Pancreas (tissue), 10 donors: ENCODE data around the gene NDUFAF7. TPM values are rescaled to one million over a fixed set of nuclear protein-coding genes. Genes with fewer than 3 reads are reported as not detected.
A peak's percentile ranks its signal among the peaks of the same experiment; 100 is the strongest.

Source experiments
- ATAC-seq, 4 donors: fragments of 200-7000 bp; cut with Tn5 transposase; one replicate each; pipeline versions ENCODE4 v1.8.0 to v1.9.1; 2020; ENCODE audit warnings: mild to moderate bottlenecking in 4 of 4, moderate library complexity in 4 of 4
- DNase-seq, 6 donors: peaks; one replicate each; pipeline ENCODE4 v3.0.0-alpha.2; 2020
- FAIRE-seq: peaks from 2 replicates; lab custom pipeline; 2012; peaks lifted over from hg19 to GRCh38; lab: Jason Lieb, UNC
- H3K27ac ChIP-seq, 4 donors: fragments of 200-600 bp; sonication (generic); 1 replicate in 3 of 4; 2 replicates in 1 of 4; pipeline versions ENCODE4 v1.5.0 to v1.8.0; 2020
- H3K27me3 ChIP-seq, 4 donors: fragments of 200-600 bp; one replicate each; pipeline ENCODE4 v1.8.0; 2021
- H3K36me3 ChIP-seq, 3 donors: fragments of 200-600 bp; sonication (generic) in 1 of 3; one replicate each; pipeline versions ENCODE4 v1.5.0 to v1.8.0; 2020 to 2021
- H3K4me1 ChIP-seq, 3 donors: fragments of 200-600 bp; one replicate each; pipeline ENCODE4 v1.8.0; 2021
- H3K4me3 ChIP-seq, 4 donors: fragments of 200-600 bp; sonication (generic) in 2 of 4; one replicate each; pipeline versions ENCODE4 v1.5.0 to v1.8.0; 2020 to 2021
- H3K9me3 ChIP-seq, 4 donors: fragments of 200-600 bp; one replicate each; pipeline ENCODE4 v1.8.0; 2021
- CTCF ChIP-seq, 4 donors: fragments of 200-600 bp; sonication (generic) in 3 of 4; IDR thresholded peaks; one replicate each; pipeline versions ENCODE4 v1.5.0 to v1.8.0; 2021; ENCODE audit warnings: antibody characterized with exemption in 4 of 4
- WGBS, 2 donors: extraction: QIAGEN DNeasy Blood & Tissue Kit; methylation state at CpG; one replicate each; pipeline ENCODE4 v1.1.7; 2013; 5-methylcytosine and 5-hydroxymethylcytosine counted together
- intact Hi-C, 3 donors: fragments of 100-400 bp; cut with DNase I; formaldehyde crosslinking; loops; one replicate each; pipeline versions ENCODE4 v1.11.1 to v1.14.2; 2022
- polyA plus RNA-seq, 2 donors: library from polyadenylated mRNA; stranded (reverse); fragments of 200-250 nt; gene quantifications; one replicate each; pipeline ENCODE4 v1.2.3, GENCODE V29; 2013
- total RNA-seq, 6 donors: library from RNA; stranded (reverse); fragmentation: NEBNext Ultra II Directional in 4 of 6; extraction: Animal tissue kit (Norgen Biotek cat#: 25700) in 4 of 6; gene quantifications; one replicate each; pipeline versions ENCODE4 v1.2.1 to v1.2.4, GENCODE V29; 2021 to 2023
- donor health status: healthy with polysubstance abuse.
- donor health status: DM: no; HTN: no; CAD: no; lungs with moderate emphysema.
- donor health status: DM: no; HTN: no; CAD: no.
- donor health status: control.
- donor health status: control.
- donor health status: Bipolar disorder and iron deficiency.
- donor health status: DM: yes; HTN: yes; CAD: no.
- donor health status: DM: no; HTN: no; CAD: no.
- donor health status: DM: no; HTN: no; CAD: no.
- donor health status: DM: yes; HTN: yes; CAD: no.

Gene NDUFAF7
- total and polyA plus RNA-seq, 8 donors, result 4.7 to 20.0 (median 7.5) TPM

GRCh38 chr2:37226863-37227262, 4.6 kb upstream of the NDUFAF7 start:
- DNase-seq, result no peak
- 98 to 99% methylated on average over 4 of the region's 4 CpGs for WGBS, 2 donors
- peaks cover 8 to 16% (median 13%) of the 10 kb centered on the region in 3 donors for H3K4me1 ChIP-seq
- TF ChIP-seq CTCF (IDR thresholded peaks at IDR 0.05), result no peak
- no peak overlapping the region for H3K4me3 ChIP-seq
- no peaks in the 10 kb centered on the region for H3K27me3 ChIP-seq
- no peak for ATAC-seq
- no peak for FAIRE-seq
- H3K9me3 ChIP-seq, result no peaks in the 10 kb centered on the region
- H3K27ac ChIP-seq, result no peak overlapping the region
- peaks cover 0 to 36% (median 5%) of the 10 kb centered on the region in 3 donors for H3K36me3 ChIP-seq
- intact Hi-C loops, result no loop called here

- intact Hi-C loops, result no loop called here
- FAIRE-seq (no peak), ATAC-seq (no peak), DNase-seq (no peak)
- Histone ChIP-seq H3K27ac (no peak overlapping the region), H3K36me3 (peaks cover 0 to 17% (median 5%) of the 10 kb centered on the region in 3 donors), H3K4me1 (peaks cover 8 to 24% (median 13%) of the 10 kb centered on the region in 3 donors), H3K9me3 (no peaks in the 10 kb centered on the region), H3K27me3 (no peaks in the 10 kb centered on the region), H3K4me3 (no peak overlapping the region)
- no peak for TF ChIP-seq CTCF (IDR thresholded peaks at IDR 0.05)
- 95 to 96% methylated on average over 3 of the region's 3 CpGs for WGBS, 2 donors
Observed at GRCh38 chr2:37228788-37229187, 2.7 kb upstream of the NDUFAF7 start.

GRCh38 chr2:37230581-37230980, 877 bp upstream of the NDUFAF7 start:
- Histone ChIP-seq H3K27ac (peak overlapping the region in 2 of 4 donors; percentile 89 to 92), H3K4me1 (peaks cover 8 to 20% (median 13%) of the 10 kb centered on the region in 3 donors), H3K9me3 (no peaks in the 10 kb centered on the region), H3K27me3 (no peaks in the 10 kb centered on the region), H3K36me3 (peaks cover 0 to 17% (median 5%) of the 10 kb centered on the region in 3 donors), H3K4me3 (peak overlapping the region; percentile 59 to 88 (median 66))
- ATAC-seq (peak in 3 of 4 donors; percentile 2 to 5 (median 2)), FAIRE-seq (no peak), DNase-seq (no peak)
- WGBS, 2 donors, result 1% methylated on average over 8 of the region's 8 CpGs
- intact Hi-C loops, result no loop called here
- TF ChIP-seq CTCF (IDR thresholded peaks at IDR 0.05), result no peak

GRCh38 chr2:37232131-37232933, 874 bp downstream of the NDUFAF7 start:
- intact Hi-C loops, result no loop called here
- no peak for TF ChIP-seq CTCF (IDR thresholded peaks at IDR 0.05)
- Histone ChIP-seq H3K4me1 (peaks cover 8 to 20% (median 13%) of the 10 kb centered on the region in 3 donors), H3K9me3 (no peaks in the 10 kb centered on the region), H3K36me3 (peaks cover 0 to 13% (median 9%) of the 10 kb centered on the region in 3 donors), H3K27ac (peak overlapping the region in 3 of 4 donors; percentile 81 to 92 (median 84)), H3K4me3 (peak overlapping the region; percentile 59 to 88 (median 66)), H3K27me3 (no peaks in the 10 kb centered on the region)
- DNase-seq (peak in 3 of 6 donors; percentile 20 to 51 (median 30)), ATAC-seq (peak; percentile 19 to 45 (median 36)), FAIRE-seq (no peak)
- 10% methylated on average over 18 of the region's 18 CpGs for WGBS, 2 donors

GRCh38 chr2:37243435-37243834, 12.0 kb downstream of the NDUFAF7 start:
- Histone ChIP-seq H3K9me3 (no peaks in the 10 kb centered on the region), H3K36me3 (peaks cover 0 to 47% (median 0%) of the 10 kb centered on the region in 3 donors), H3K4me3 (no peak overlapping the region), H3K27me3 (no peaks in the 10 kb centered on the region), H3K4me1 (no peaks in the 10 kb centered on the region), H3K27ac (no peak overlapping the region)
- intact Hi-C loops, result no loop called here
- ATAC-seq (no peak), DNase-seq (no peak), FAIRE-seq (no peak)
- TF ChIP-seq CTCF (IDR thresholded peaks at IDR 0.05), result no peak
- 84 to 94% methylated on average over 4 of the region's 4 CpGs for WGBS, 2 donors
